NCI-H1930 (cell line): ENCODE results near the gene CST9.

ENCODE experiments used
- DNase-seq, 2 experiments: peaks; one replicate each; lab custom pipeline; 2025; lab: John Stamatoyannopoulos, UW

Gene CST9

GRCh38 chr20:23605867-23606651, at the start of gene CST9:
TSS of gene CST9 (minus strand) at chr20:23605917. CDS start at chr20:23605864, 53 bp downstream.
- DNase-seq: no peak

GRCh38 chr20:23654717-23655116, 49.0 kb upstream of the CST9 start:
- DNase-seq: no peak

- DNase-seq: no peak
Measured at GRCh38 chr20:23654000-23654399, 48.3 kb upstream of the CST9 start.

- no peak for DNase-seq
Measured at GRCh38 chr20:23653400-23653938, 47.8 kb upstream of the CST9 start.

GRCh38 chr20:23652926-23653325, 47.2 kb upstream of the CST9 start:
- no peak for DNase-seq

- DNase-seq: no peak
Measured at GRCh38 chr20:23652371-23652770, 46.7 kb upstream of the CST9 start.

GRCh38 chr20:23651117-23651516, 45.4 kb upstream of the CST9 start:
- no peak for DNase-seq

- no peak for DNase-seq
Measured at GRCh38 chr20:23649830-23650417, 44.2 kb upstream of the CST9 start.

- DNase-seq: no peak
Measured at GRCh38 chr20:23649242-23649641, 43.5 kb upstream of the CST9 start.

- no peak for DNase-seq
Measured at GRCh38 chr20:23647346-23647745, 41.6 kb upstream of the CST9 start.

GRCh38 chr20:23646106-23646873, 40.6 kb upstream of the CST9 start:
- DNase-seq: no peak

GRCh38 chr20:23645575-23645974, 39.9 kb upstream of the CST9 start:
- DNase-seq: no peak

- no peak for DNase-seq
Measured at GRCh38 chr20:23644164-23644563, 38.4 kb upstream of the CST9 start.

- no peak for DNase-seq
Measured at GRCh38 chr20:23643659-23644058, 37.9 kb upstream of the CST9 start.

GRCh38 chr20:23641936-23642751, 36.4 kb upstream of the CST9 start:
- no peak for DNase-seq

GRCh38 chr20:23640671-23641667, 35.3 kb upstream of the CST9 start:
- DNase-seq: no peak

GRCh38 chr20:23640018-23640601, 34.4 kb upstream of the CST9 start:
- DNase-seq: no peak

- DNase-seq: no peak
Measured at GRCh38 chr20:23639490-23639958, 33.8 kb upstream of the CST9 start.

GRCh38 chr20:23638309-23638708, 32.6 kb upstream of the CST9 start:
- no peak for DNase-seq
